Muscle layer of colon (tissue), 2 donors: Measurements from ENCODE around the gene SNRNP35.
A peak's percentile ranks its signal among the peaks of the same experiment; 100 is the strongest.

Experiments used
- H3K27ac ChIP-seq: one replicate; pipeline ENCODE4 v1.7.0; 2013; ENCODE audit warnings: low read depth, mild to moderate bottlenecking, low read length, moderate library complexity
- H3K27me3 ChIP-seq, 2 donors: one replicate each; pipeline ENCODE4 v1.7.0; 2013; ENCODE audit warnings: low read length in 2 of 2, mild to moderate bottlenecking in 2 of 2; ENCODE audit not compliant: insufficient read depth in 2 of 2, control insufficient read depth in 1 of 2
- H3K36me3 ChIP-seq: one replicate; pipeline ENCODE4 v1.7.0; 2013; ENCODE audit warnings: mild to moderate bottlenecking, low read length; ENCODE audit not compliant: insufficient read depth
- H3K4me1 ChIP-seq: one replicate; pipeline ENCODE4 v1.7.0; 2013; ENCODE audit warnings: mild to moderate bottlenecking, low read length; ENCODE audit not compliant: insufficient read depth
- H3K4me3 ChIP-seq, 2 donors: one replicate each; pipeline ENCODE4 v1.7.0; 2013; ENCODE audit warnings: low read length in 2 of 2, low read depth in 1 of 2, mild to moderate bottlenecking in 1 of 2, moderate library complexity in 1 of 2
- H3K9ac ChIP-seq: one replicate; pipeline ENCODE4 v1.7.0; 2013; ENCODE audit warnings: low read length
- H3K9me3 ChIP-seq: one replicate; pipeline ENCODE4 v1.7.0; 2013; ENCODE audit warnings: mild to moderate bottlenecking, low read length
- donor health status: abdominal sarcoma.
- donor health status: Adenocarcinoma of cecum.

SNRNP35 gene

DNA sequence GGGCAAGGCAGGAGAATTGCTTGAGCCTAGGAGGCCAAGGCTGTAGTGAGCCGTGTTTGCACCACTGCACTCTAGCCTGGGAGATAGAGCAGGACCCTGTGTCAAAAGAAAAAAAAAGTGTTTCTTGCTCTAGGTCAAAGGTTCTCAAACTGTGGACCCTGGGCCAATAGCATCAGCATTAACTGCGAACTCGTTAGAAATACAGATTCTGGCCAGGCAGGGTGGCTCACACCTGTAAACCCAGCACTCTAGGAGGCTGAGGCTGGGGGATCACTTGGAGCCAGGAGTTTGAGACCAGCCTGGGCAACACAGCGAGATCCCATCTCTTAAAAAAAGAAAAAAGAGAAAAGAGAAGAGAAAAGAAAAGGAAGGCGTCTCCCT, 22.3 kb upstream of the SNRNP35 start:
- H3K9ac ChIP-seq: peak overlapping the region; percentile 71
- peak overlapping the region; percentile 75 to 96 for H3K4me3 ChIP-seq
- H3K27me3 ChIP-seq: no peaks in the 10 kb centered on the region
- no peaks in the 10 kb centered on the region for H3K9me3 ChIP-seq
- peak overlapping the region; percentile 80 for H3K27ac ChIP-seq
- H3K4me1 ChIP-seq: peaks cover 17% of the 10 kb centered on the region
- peaks cover 4% of the 10 kb centered on the region for H3K36me3 ChIP-seq

GRCh38 chr12:123436017-123436964, 21.6 kb upstream of the SNRNP35 start, which contains the start of gene RILPL2:
Gene RILPL2 (minus strand): TSS chr12:123436684. CDS start chr12:123436420, 264 bp downstream.
- H3K4me1 ChIP-seq: peaks cover 17% of the 10 kb centered on the region
- H3K27ac ChIP-seq: peak within 1 kb of the TSS; percentile 80
- no peaks in the 10 kb centered on the region for H3K36me3 ChIP-seq
- H3K9me3 ChIP-seq: no peaks in the 10 kb centered on the region
- H3K9ac ChIP-seq: peak within 1 kb of the TSS; percentile 71
- peak within 1 kb of the TSS; percentile 75 to 96 for H3K4me3 ChIP-seq
- no peaks in the 10 kb centered on the region for H3K27me3 ChIP-seq

GRCh38 chr12:123441523-123442164, 16.3 kb upstream of the SNRNP35 start:
- Histone ChIP-seq H3K9ac (no peak overlapping the region), H3K9me3 (no peaks in the 10 kb centered on the region), H3K4me3 (no peak overlapping the region), H3K27me3 (no peaks in the 10 kb centered on the region), H3K27ac (no peak overlapping the region), H3K36me3 (no peaks in the 10 kb centered on the region), H3K4me1 (peaks cover 10% of the 10 kb centered on the region)

DNA sequence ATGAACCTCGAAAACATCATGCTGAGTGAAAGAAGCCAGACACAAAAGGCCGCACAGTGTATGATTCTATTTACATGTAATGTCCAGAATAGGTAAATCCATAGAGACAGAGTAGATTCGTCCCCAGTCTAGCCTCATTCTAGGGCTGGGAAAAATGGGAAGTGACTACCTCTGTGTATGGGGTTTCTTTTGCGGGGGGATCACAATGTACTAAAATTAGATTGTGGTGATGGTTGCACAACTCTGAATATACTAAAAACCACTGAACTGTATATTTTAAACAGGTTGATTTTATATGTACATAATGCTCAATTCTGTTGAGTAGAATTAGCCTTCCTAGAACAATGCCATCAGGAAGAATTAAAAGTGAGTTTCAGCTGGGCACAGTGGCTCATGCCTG, 15.2 kb upstream of the SNRNP35 start:
- peaks cover 10% of the 10 kb centered on the region for H3K4me1 ChIP-seq
- H3K9ac ChIP-seq: no peak overlapping the region
- no peaks in the 10 kb centered on the region for H3K36me3 ChIP-seq
- H3K4me3 ChIP-seq: no peak overlapping the region
- no peak overlapping the region for H3K27ac ChIP-seq
- H3K9me3 ChIP-seq: no peaks in the 10 kb centered on the region
- no peaks in the 10 kb centered on the region for H3K27me3 ChIP-seq

- Histone ChIP-seq H3K4me1 (peaks cover 10% of the 10 kb centered on the region), H3K4me3 (no peak overlapping the region), H3K27me3 (no peaks in the 10 kb centered on the region), H3K9me3 (no peaks in the 10 kb centered on the region), H3K36me3 (no peaks in the 10 kb centered on the region), H3K9ac (no peak overlapping the region), H3K27ac (no peak overlapping the region)
Observed at GRCh38 chr12:123444092-123445026, 13.6 kb upstream of the SNRNP35 start.

GRCh38 chr12:123445388-123446332, 12.3 kb upstream of the SNRNP35 start:
- H3K4me3 ChIP-seq: no peak overlapping the region
- peaks cover 10% of the 10 kb centered on the region for H3K4me1 ChIP-seq
- no peaks in the 10 kb centered on the region for H3K9me3 ChIP-seq
- no peaks in the 10 kb centered on the region for H3K27me3 ChIP-seq
- H3K9ac ChIP-seq: no peak overlapping the region
- H3K36me3 ChIP-seq: no peaks in the 10 kb centered on the region
- no peak overlapping the region for H3K27ac ChIP-seq

DNA sequence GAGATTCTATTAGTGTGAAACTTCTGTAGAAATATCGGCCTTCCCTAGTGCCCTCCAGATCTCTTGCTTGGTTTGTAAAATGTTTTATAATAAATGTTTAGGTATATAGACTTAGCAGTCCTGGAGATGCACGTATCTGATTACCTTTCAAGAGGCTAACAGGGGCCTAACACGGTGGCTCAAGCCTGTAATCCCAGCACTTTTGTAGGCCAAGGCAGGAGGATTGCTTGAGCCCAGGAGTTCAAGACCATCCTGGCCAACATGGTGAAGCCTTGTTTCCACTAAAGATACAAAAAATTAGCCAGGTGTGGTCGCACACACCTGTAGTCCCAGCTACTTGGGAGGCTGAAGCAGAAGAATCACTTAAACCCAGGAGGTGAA, 11.6 kb upstream of the SNRNP35 start:
- Histone ChIP-seq H3K4me3 (no peak overlapping the region), H3K9ac (no peak overlapping the region), H3K9me3 (no peaks in the 10 kb centered on the region), H3K27me3 (no peaks in the 10 kb centered on the region), H3K27ac (no peak overlapping the region), H3K36me3 (no peaks in the 10 kb centered on the region), H3K4me1 (peaks cover 10% of the 10 kb centered on the region)

GRCh38 chr12:123449249-123449733, 8.6 kb upstream of the SNRNP35 start:
- no peaks in the 10 kb centered on the region for H3K9me3 ChIP-seq
- no peak overlapping the region for H3K4me3 ChIP-seq
- peaks cover 10% of the 10 kb centered on the region for H3K4me1 ChIP-seq
- no peaks in the 10 kb centered on the region for H3K36me3 ChIP-seq
- H3K9ac ChIP-seq: no peak overlapping the region
- no peaks in the 10 kb centered on the region for H3K27me3 ChIP-seq
- no peak overlapping the region for H3K27ac ChIP-seq

DNA sequence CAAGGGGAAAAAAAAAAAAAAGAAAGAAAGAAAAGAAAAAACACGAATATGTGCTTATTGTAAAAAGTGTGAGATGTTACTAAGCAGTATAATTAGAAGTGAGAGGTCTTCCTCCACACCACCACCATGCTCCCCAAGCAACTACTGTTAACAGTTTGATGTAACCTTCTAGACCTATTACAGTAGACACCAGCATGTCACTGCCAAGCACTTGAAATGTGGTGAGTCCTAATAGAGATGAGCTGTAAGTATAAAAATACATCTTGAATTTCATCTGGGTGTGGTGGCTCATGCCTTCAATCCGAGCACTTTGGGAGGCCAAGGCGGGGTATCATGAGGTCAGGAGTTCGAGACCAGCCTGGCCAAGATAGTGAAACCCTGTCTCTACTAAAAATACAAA, 8.1 kb upstream of the SNRNP35 start:
- no peak overlapping the region for H3K27ac ChIP-seq
- no peak overlapping the region for H3K4me3 ChIP-seq
- H3K9me3 ChIP-seq: no peaks in the 10 kb centered on the region
- H3K27me3 ChIP-seq: no peaks in the 10 kb centered on the region
- H3K9ac ChIP-seq: no peak overlapping the region
- H3K36me3 ChIP-seq: no peaks in the 10 kb centered on the region
- peaks cover 10% of the 10 kb centered on the region for H3K4me1 ChIP-seq

DNA sequence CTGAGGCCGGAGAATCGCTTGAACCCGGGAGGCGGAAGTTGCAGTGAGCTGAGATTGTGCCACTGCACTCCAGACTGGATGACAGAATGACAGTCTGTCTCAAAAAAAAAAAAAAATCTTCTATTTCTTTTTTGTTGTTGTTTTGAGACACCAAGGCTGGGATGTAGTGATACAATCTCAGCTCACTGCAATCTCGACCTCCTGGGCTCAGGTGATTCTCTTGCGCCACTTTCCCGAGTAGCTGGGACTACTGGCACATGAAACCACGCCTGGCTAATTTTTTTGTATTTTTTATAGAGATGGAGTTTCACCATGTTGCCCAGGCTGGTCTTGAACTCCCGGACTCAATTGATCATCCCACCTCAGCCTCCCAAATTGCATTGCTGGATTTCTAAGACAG, 7.3 kb upstream of the SNRNP35 start:
- Histone ChIP-seq H3K4me1 (peaks cover 8% of the 10 kb centered on the region), H3K9ac (no peak overlapping the region), H3K36me3 (no peaks in the 10 kb centered on the region), H3K27me3 (no peaks in the 10 kb centered on the region), H3K27ac (no peak overlapping the region), H3K4me3 (no peak overlapping the region), H3K9me3 (no peaks in the 10 kb centered on the region)
